GM12875 (cell line): Measurements from ENCODE around the gene COG5.
"Not testable (repeated sequence)": the region's sequence is repeated elsewhere in the genome, so short reads cannot be mapped to it uniquely, and the experiment has no call there.

Experiments used
- H3K4me3 ChIP-seq: one replicate; pipeline ENCODE4 v1.5.1; 2011; ENCODE audit warnings: low read depth, low read length, control low read depth
- TF ChIP-seq, protein P1 (sequence below): IDR thresholded peaks from 2 replicates; pipeline ENCODE4 v1.5.1; 2011; ENCODE audit warnings: low read depth, mild to moderate bottlenecking, control low read depth, inconsistent platforms, low read length, moderate library complexity, borderline replicate concordance; ENCODE audit not compliant: insufficient read depth

COG5 gene

DNA sequence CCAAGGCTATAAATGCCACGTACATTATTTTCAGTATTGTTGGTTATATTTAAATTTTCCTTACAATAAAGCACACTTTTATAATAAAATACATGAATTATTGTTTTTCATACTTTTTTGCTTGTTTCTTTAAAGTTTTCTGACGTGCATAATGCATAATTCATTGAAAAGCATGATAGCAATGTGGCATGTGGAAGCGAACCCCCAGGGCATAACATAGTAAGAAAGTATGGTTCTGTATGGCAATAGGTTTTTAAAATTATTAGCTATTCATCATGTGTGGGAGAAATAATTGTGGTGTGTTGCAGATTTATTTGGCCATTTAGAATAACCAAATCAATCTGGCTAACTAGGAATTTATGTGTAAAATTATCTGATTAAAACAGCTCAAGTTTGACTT, 402.3 kb downstream of the COG5 start:
- H3K4me3 ChIP-seq, result no peak overlapping the region
- TF ChIP-seq, protein P1, sequence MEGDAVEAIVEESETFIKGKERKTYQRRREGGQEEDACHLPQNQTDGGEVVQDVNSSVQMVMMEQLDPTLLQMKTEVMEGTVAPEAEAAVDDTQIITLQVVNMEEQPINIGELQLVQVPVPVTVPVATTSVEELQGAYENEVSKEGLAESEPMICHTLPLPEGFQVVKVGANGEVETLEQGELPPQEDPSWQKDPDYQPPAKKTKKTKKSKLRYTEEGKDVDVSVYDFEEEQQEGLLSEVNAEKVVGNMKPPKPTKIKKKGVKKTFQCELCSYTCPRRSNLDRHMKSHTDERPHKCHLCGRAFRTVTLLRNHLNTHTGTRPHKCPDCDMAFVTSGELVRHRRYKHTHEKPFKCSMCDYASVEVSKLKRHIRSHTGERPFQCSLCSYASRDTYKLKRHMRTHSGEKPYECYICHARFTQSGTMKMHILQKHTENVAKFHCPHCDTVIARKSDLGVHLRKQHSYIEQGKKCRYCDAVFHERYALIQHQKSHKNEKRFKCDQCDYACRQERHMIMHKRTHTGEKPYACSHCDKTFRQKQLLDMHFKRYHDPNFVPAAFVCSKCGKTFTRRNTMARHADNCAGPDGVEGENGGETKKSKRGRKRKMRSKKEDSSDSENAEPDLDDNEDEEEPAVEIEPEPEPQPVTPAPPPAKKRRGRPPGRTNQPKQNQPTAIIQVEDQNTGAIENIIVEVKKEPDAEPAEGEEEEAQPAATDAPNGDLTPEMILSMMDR, result no peak

GRCh38 chr7:107160389-107160788, 403.3 kb downstream of the COG5 start:
- H3K4me3 ChIP-seq, result no peak overlapping the region
- TF ChIP-seq, protein P1, result no peak

DNA sequence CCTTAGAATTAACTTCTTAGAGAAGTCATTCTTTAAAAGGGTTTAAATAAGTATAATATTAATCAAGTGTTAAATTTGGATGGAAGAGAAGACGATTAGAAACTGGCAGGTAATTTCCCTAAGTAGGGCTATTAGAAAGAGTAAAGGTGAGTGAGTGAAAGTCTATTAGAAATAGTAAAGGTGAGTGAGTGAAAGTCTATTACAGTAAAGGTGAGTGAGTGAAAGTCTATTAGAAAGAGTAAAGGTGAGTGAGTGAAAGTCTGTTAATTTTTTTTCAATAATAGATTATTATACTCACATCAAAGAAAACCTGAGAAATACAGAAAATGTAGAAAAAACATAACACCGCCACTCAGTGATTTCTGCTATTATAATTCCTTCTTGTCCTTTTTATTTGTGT, 405.7 kb downstream of the COG5 start:
- TF ChIP-seq, protein P1, result no peak
- H3K4me3 ChIP-seq, result no peak overlapping the region

DNA sequence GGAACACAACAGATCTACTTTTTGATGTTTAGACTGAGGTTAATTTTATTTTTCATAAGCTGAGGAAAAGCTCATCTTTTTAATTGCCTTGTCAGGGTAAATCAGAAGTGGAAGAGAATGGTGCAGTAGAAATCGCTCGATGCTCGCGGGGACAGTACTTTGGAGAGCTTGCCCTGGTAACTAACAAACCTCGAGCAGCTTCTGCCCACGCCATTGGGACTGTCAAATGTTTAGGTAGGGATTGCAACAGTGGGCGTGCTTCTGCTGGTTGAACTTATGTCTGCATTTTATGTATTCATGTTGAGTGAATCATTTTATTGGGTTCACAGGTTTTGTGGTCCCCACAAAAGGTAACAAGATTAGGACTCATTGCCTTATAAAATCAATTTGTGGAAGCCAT, 406.6 kb downstream of the COG5 start:
- TF ChIP-seq, protein P1, result no peak
- no peak overlapping the region for H3K4me3 ChIP-seq

GRCh38 chr7:107155726-107156125, 408.0 kb downstream of the COG5 start:
- not testable (repeated sequence) for H3K4me3 ChIP-seq

DNA sequence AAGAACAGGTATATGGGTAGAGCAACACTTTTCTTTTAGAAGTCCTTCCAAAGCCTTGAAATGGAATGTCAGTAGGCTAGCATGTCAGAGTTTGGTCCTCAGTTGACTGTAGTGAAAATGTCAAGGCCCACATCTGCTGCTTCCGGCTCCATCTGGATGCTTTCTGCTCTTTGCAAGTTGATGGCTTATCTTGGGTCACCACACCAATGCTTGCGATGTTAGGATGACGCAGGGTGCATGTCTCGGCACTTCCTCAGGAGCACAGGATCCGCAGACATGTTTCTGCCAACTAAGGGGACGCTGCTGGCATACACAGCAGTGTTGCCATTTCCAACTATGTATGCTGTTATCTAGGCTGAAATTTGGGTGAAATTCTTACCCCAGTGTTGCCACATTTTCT, 408.9 kb downstream of the COG5 start:
- no peak overlapping the region for H3K4me3 ChIP-seq
- TF ChIP-seq, protein P1, result no peak

GRCh38 chr7:107152011-107152410, 411.7 kb downstream of the COG5 start:
- TF ChIP-seq, protein P1, result no peak

More at GRCh38 chr7:107152011-107152410, 411.7 kb downstream of the COG5 start:
- H3K4me3 ChIP-seq, result no peak overlapping the region
